ENCODE measurements around the gene C1QTNF5.

DNA sequence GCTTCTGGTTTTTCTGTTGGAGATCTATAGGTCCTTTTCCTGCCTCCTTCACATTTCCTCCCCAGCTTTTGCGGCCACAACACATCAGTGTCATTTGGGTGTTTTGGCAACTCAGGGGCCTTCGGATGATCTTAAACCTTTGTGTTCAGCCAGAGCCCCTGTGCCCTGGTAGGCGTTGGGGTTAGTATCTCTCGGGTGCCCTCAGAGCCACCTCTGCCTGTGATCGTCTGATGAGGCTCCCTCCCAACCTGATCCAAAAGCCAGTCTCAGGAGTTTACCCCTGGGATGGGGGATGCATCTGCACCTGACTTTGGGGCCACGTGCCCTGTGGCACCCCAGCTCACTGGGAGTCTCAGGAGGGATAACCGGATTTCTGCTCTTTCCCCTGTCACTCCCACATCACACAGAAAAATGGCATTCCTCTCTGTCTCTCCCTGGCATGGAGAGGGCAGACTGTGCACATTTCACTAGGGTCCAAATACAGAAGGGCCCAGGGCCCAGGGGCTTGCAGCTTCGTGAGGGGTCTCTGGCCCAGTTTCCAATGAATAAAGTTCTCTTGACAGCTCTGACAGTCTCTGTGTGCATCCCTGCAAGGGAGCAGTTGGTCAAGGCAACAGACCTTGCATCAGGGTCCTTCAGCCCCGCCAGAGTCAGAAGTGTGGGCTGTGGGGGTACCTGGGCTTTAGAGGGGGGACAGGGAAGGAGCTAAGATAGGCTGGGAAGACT is 3.8 kb downstream of the C1QTNF5 start:
- TF ChIP-seq, protein P1, sequence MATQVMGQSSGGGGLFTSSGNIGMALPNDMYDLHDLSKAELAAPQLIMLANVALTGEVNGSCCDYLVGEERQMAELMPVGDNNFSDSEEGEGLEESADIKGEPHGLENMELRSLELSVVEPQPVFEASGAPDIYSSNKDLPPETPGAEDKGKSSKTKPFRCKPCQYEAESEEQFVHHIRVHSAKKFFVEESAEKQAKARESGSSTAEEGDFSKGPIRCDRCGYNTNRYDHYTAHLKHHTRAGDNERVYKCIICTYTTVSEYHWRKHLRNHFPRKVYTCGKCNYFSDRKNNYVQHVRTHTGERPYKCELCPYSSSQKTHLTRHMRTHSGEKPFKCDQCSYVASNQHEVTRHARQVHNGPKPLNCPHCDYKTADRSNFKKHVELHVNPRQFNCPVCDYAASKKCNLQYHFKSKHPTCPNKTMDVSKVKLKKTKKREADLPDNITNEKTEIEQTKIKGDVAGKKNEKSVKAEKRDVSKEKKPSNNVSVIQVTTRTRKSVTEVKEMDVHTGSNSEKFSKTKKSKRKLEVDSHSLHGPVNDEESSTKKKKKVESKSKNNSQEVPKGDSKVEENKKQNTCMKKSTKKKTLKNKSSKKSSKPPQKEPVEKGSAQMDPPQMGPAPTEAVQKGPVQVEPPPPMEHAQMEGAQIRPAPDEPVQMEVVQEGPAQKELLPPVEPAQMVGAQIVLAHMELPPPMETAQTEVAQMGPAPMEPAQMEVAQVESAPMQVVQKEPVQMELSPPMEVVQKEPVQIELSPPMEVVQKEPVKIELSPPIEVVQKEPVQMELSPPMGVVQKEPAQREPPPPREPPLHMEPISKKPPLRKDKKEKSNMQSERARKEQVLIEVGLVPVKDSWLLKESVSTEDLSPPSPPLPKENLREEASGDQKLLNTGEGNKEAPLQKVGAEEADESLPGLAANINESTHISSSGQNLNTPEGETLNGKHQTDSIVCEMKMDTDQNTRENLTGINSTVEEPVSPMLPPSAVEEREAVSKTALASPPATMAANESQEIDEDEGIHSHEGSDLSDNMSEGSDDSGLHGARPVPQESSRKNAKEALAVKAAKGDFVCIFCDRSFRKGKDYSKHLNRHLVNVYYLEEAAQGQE (IDR thresholded peaks at IDR 0.05; ENCODE audit: low read depth): no peak
- TF ChIP-seq EP300 (IDR thresholded peaks at IDR 0.05; ENCODE audit: borderline replicate concordance) (no peak), FOXM1 (IDR thresholded peaks at IDR 0.05; ENCODE audit: borderline replicate concordance, low read depth) (no peak), TAF1 (IDR thresholded peaks at IDR 0.05; ENCODE audit: low read depth) (no peak), NFIC (IDR thresholded peaks at IDR 0.05) (no peak), CEBPB (IDR thresholded peaks at IDR 0.05) (no peak), TCF12 (IDR thresholded peaks at IDR 0.05; ENCODE audit: low read depth) (no peak), RAD21 (IDR thresholded peaks at IDR 0.05; ENCODE audit: low read depth) (no peak)
- TF ChIP-seq, protein P2, sequence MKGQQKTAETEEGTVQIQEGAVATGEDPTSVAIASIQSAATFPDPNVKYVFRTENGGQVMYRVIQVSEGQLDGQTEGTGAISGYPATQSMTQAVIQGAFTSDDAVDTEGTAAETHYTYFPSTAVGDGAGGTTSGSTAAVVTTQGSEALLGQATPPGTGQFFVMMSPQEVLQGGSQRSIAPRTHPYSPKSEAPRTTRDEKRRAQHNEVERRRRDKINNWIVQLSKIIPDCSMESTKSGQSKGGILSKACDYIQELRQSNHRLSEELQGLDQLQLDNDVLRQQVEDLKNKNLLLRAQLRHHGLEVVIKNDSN (IDR thresholded peaks at IDR 0.05): no peak

Measured in Ishikawa (cell line).